ENCODE measurements around the gene SUGP2.

SUGP2 gene

GRCh38 chr19:18982669-18983068 is 50.6 kb downstream of the SUGP2 start:
- ChIA-PET POLR2A (interaction anchor here (0.6 kb wide), 1 partner anchor 409 kb away, joined by 5 read pairs; no protein-coding TSS in a partner anchor), CTCF (interaction anchor here (2.8 kb wide), 1 partner anchor 8 kb away, joined by 12 read pairs; no protein-coding TSS in a partner anchor)
- DNase-seq (ENCODE audit: extremely low spot score) = no peak
- TF ChIP-seq, protein P1, sequence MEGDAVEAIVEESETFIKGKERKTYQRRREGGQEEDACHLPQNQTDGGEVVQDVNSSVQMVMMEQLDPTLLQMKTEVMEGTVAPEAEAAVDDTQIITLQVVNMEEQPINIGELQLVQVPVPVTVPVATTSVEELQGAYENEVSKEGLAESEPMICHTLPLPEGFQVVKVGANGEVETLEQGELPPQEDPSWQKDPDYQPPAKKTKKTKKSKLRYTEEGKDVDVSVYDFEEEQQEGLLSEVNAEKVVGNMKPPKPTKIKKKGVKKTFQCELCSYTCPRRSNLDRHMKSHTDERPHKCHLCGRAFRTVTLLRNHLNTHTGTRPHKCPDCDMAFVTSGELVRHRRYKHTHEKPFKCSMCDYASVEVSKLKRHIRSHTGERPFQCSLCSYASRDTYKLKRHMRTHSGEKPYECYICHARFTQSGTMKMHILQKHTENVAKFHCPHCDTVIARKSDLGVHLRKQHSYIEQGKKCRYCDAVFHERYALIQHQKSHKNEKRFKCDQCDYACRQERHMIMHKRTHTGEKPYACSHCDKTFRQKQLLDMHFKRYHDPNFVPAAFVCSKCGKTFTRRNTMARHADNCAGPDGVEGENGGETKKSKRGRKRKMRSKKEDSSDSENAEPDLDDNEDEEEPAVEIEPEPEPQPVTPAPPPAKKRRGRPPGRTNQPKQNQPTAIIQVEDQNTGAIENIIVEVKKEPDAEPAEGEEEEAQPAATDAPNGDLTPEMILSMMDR (IDR thresholded peaks at IDR 0.05; ENCODE audit: control extremely low read depth, extremely low read depth, low read depth, missing control alignments) = no peak

- TF ChIP-seq, protein P1 (IDR thresholded peaks at IDR 0.05; ENCODE audit: control extremely low read depth, extremely low read depth, low read depth, missing control alignments) = no peak
- ChIA-PET POLR2A (no interaction called here), CTCF (interaction anchor here (2.8 kb wide), 1 partner anchor 10 kb away, joined by 12 read pairs; no protein-coding TSS in a partner anchor)
- DNase-seq (ENCODE audit: extremely low spot score) = no peak
Measured at GRCh38 chr19:18980432-18981020, 52.8 kb downstream of the SUGP2 start.

- DNase-seq (ENCODE audit: extremely low spot score) = no peak
- ChIA-PET CTCF (no interaction called here), POLR2A (no interaction called here)
- TF ChIP-seq, protein P1 (IDR thresholded peaks at IDR 0.05; ENCODE audit: control extremely low read depth, extremely low read depth, low read depth, missing control alignments) = no peak
Measured at GRCh38 chr19:18978616-18979015, 54.7 kb downstream of the SUGP2 start.

DNA sequence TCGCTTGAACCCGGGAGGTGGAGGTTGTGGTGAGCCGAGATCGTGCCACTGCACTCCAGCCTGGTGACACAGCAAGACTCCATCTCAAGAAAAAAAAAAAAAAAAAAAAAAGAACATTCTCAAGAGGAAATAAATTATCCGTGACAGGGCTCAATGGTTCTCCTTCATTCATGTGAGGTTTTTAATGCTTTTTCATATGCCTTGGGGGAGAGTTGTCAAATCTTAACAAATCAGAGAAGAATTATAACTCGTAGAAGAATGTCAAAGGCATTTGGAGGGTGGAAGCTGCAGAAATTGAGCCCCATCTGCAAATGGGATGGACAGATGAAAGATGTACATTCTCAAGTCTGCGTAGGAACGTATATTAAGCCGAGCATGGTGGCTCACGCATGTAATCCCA is 57.4 kb downstream of the SUGP2 start:
- DNase-seq (ENCODE audit: extremely low spot score) = no peak
- CTCF ChIA-PET = no interaction called here
- POLR2A ChIA-PET = no interaction called here
- TF ChIP-seq, protein P1 (IDR thresholded peaks at IDR 0.05; ENCODE audit: control extremely low read depth, extremely low read depth, low read depth, missing control alignments) = no peak

DNA sequence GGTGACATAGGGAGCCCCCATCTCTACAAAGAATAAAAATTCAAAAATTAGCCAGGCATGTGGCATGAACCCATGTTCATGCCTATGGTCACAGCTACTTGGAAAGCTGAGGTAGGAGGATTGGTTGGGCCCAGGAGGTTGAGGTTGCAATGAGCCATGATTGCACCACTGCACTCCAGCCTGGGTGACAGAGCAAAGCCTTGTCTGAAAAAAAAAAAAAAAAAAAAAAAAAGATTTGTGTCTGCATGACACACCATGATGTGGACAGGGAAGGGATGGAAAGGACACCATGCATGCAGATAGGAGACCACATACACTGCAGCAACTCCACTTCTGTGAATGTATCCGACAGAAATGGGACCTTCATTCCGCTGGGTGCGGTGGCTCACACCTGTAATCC is 58.3 kb downstream of the SUGP2 start:
- DNase-seq (ENCODE audit: extremely low spot score) = no peak
- POLR2A ChIA-PET = interaction anchor here (0.7 kb wide), 1 partner anchor 1502 kb away, joined by 7 read pairs; no protein-coding TSS in a partner anchor
- CTCF ChIA-PET = no interaction called here
- TF ChIP-seq, protein P1 (IDR thresholded peaks at IDR 0.05; ENCODE audit: control extremely low read depth, extremely low read depth, low read depth, missing control alignments) = no peak

DNA sequence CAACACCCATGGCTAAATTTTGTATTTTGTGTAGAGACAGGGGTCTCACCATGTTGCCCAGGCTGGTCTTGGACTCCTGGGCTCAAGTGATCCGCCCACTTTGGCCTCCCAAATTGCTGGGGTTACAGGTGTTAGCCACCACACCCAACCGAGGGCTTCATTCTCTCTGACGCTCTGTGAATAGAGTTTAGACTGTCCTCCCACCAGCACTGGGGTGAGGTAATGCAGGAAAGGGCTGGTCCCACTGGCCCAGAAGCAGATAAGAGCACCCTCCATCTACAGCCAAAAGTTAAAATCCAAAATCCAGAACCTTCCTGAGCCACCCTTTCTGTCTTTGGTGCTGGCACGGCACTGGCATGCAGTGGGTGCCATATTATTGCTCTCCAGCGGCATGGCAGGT is 60.5 kb downstream of the SUGP2 start:
- CTCF ChIA-PET = no interaction called here
- TF ChIP-seq, protein P1 (IDR thresholded peaks at IDR 0.05; ENCODE audit: control extremely low read depth, extremely low read depth, low read depth, missing control alignments) = no peak

More for the DNA sequence above, 60.5 kb downstream of the SUGP2 start:
- POLR2A ChIA-PET = interaction anchor here (0.7 kb wide), 1 partner anchor 54 kb away, joined by 5 read pairs; the partner anchor contains the start of genes COPE and DDX49
- DNase-seq (ENCODE audit: extremely low spot score) = no peak
